Trophoblast cell (in vitro differentiated cells and primary cell): ENCODE measurements around the gene TMEM138.

Experiments used
- DNase-seq, 2 donors: peaks; one replicate each; pipeline ENCODE4 v3.0.0-alpha.2; 2016
- H2AFZ ChIP-seq: 2 replicates; pipeline ENCODE4 v1.6.1; 2013; ENCODE audit warnings: low read length, moderate library complexity, mild to moderate bottlenecking; ENCODE audit not compliant: insufficient read depth, poor library complexity
- H2AK5ac ChIP-seq: 2 replicates; pipeline ENCODE4 v1.6.1; 2013; ENCODE audit warnings: mild to moderate bottlenecking, low read length
- H2BK120ac ChIP-seq: 2 replicates; pipeline ENCODE4 v1.6.1; 2013; ENCODE audit warnings: low read length, mild to moderate bottlenecking, moderate library complexity; ENCODE audit not compliant: insufficient read depth, poor library complexity
- H2BK12ac ChIP-seq: 2 replicates; pipeline ENCODE4 v1.6.1; 2013; ENCODE audit warnings: mild to moderate bottlenecking, low read length, moderate library complexity
- H2BK5ac ChIP-seq: 2 replicates; pipeline ENCODE4 v1.6.1; 2013; ENCODE audit warnings: low read length, low read depth, moderate library complexity, mild to moderate bottlenecking; ENCODE audit not compliant: poor library complexity
- H3K14ac ChIP-seq: 2 replicates; pipeline ENCODE4 v1.6.1; 2013; ENCODE audit warnings: mild to moderate bottlenecking, low read length
- H3K18ac ChIP-seq: 2 replicates; pipeline ENCODE4 v1.6.1; 2013; ENCODE audit warnings: mild to moderate bottlenecking, low read length
- H3K23ac ChIP-seq: 2 replicates; pipeline ENCODE4 v1.6.1; 2013; ENCODE audit warnings: low read length
- H3K27ac ChIP-seq: 2 replicates; pipeline ENCODE4 v1.5.1; 2013; ENCODE audit warnings: low read depth, mild to moderate bottlenecking, inconsistent platforms, low read length, moderate library complexity
- H3K27me3 ChIP-seq: 2 replicates; pipeline ENCODE4 v1.6.1; 2013; ENCODE audit warnings: inconsistent platforms, mild to moderate bottlenecking, low read length, moderate library complexity; ENCODE audit not compliant: insufficient read depth
- H3K36me3 ChIP-seq, 2 experiments: 1 replicate in 1 of 2; 2 replicates in 1 of 2; pipeline ENCODE4 v1.6.1; 2013; ENCODE audit warnings: low read length in 2 of 2, mild to moderate bottlenecking in 2 of 2, moderate library complexity in 1 of 2; ENCODE audit not compliant: insufficient read depth in 2 of 2, control insufficient read depth in 1 of 2
- H3K4ac ChIP-seq: 2 replicates; pipeline ENCODE4 v1.6.1; 2013; ENCODE audit warnings: low read depth, mild to moderate bottlenecking, low read length, moderate library complexity
- H3K4me1 ChIP-seq, 2 experiments: 1 replicate in 1 of 2; 2 replicates in 1 of 2; pipeline ENCODE4 v1.6.1; 2013; ENCODE audit warnings: low read length in 2 of 2, mild to moderate bottlenecking in 2 of 2, moderate library complexity in 1 of 2; ENCODE audit not compliant: insufficient read depth in 2 of 2, control insufficient read depth in 1 of 2
- H3K4me2 ChIP-seq: 2 replicates; pipeline ENCODE4 v1.6.1; 2013; ENCODE audit warnings: inconsistent platforms, mild to moderate bottlenecking, low read length, moderate library complexity
- H3K4me3 ChIP-seq: 2 replicates; pipeline ENCODE4 v1.5.1; 2013; ENCODE audit warnings: mild to moderate bottlenecking, low read depth, low read length, inconsistent platforms
- H3K79me1 ChIP-seq: one replicate; pipeline ENCODE4 v1.6.1; 2013; ENCODE audit warnings: low read length
- H3K79me2 ChIP-seq: 2 replicates; pipeline ENCODE4 v1.6.1; 2013; ENCODE audit warnings: low read length, mild to moderate bottlenecking; ENCODE audit not compliant: control insufficient read depth, insufficient read depth, poor library complexity
- H3K9ac ChIP-seq: 2 replicates; pipeline ENCODE4 v1.6.1; 2013; ENCODE audit warnings: mild to moderate bottlenecking, low read length
- H3K9me3 ChIP-seq: 2 replicates; pipeline ENCODE4 v1.6.1; 2013; ENCODE audit warnings: low read depth, mild to moderate bottlenecking, control low read depth, inconsistent platforms, low read length; ENCODE audit not compliant: insufficient read depth
- H4K12ac ChIP-seq: 2 replicates; pipeline ENCODE4 v1.6.1; 2013; ENCODE audit warnings: low read depth, mild to moderate bottlenecking, low read length, moderate library complexity
- H4K8ac ChIP-seq: 2 replicates; pipeline ENCODE4 v1.6.1; 2013; ENCODE audit warnings: low read depth, mild to moderate bottlenecking, low read length, moderate library complexity
- H4K91ac ChIP-seq: one replicate; pipeline ENCODE4 v1.6.1; 2013; ENCODE audit warnings: low read depth, mild to moderate bottlenecking, low read length, moderate library complexity
- WGBS: extraction: QIAGEN DNeasy Blood & Tissue Kit; methylation state at CpG from one replicate; pipeline ENCODE4 v1.1.7; 2013; ENCODE audit warnings: missing lambda C conversion rate; ENCODE audit not compliant: insufficient read length, insufficient coverage; ENCODE audit errors: extremely low coverage; 5-methylcytosine and 5-hydroxymethylcytosine counted together

Gene TMEM138

GRCh38 chr11:61361237-61361740 lies 885 bp upstream of the TMEM138 start:
- peak overlapping the region; percentile 78 for H3K4ac ChIP-seq
- H4K8ac ChIP-seq, result peak overlapping the region; percentile 100
- no peaks in the 10 kb centered on the region for H3K27me3 ChIP-seq
- peak overlapping the region; percentile 100 for H4K91ac ChIP-seq
- peaks cover 7 to 11% of the 10 kb centered on the region in 2 experiments for H3K4me1 ChIP-seq
- peaks cover 8% of the 10 kb centered on the region for H3K79me1 ChIP-seq
- peak overlapping the region; percentile 95 for H4K12ac ChIP-seq
- H3K23ac ChIP-seq, result no peak overlapping the region
- H2AK5ac ChIP-seq, result peak overlapping the region; percentile 96
- no CpG with 5 or more reads among the region's 22 CpGs for WGBS
- peak overlapping the region; percentile 99 for H2BK5ac ChIP-seq
- H3K4me2 ChIP-seq, result peak overlapping the region; percentile 75
- H2AFZ ChIP-seq, result peak overlapping the region; percentile 99
- H3K9ac ChIP-seq, result peak overlapping the region; percentile 32
- peak overlapping the region; percentile 98 for H2BK120ac ChIP-seq
- peaks cover 15 to 19% of the 10 kb centered on the region in 2 experiments for H3K36me3 ChIP-seq
- peak overlapping the region; percentile 99 for H3K27ac ChIP-seq
- peak overlapping the region; percentile 100 for H3K18ac ChIP-seq
- peak overlapping the region; percentile 81 for H3K4me3 ChIP-seq
- no peaks in the 10 kb centered on the region for H3K9me3 ChIP-seq
- H2BK12ac ChIP-seq, result peak overlapping the region; percentile 58
- H3K14ac ChIP-seq, result peak overlapping the region; percentile 98
- DNase-seq, result peak in 1 of 2 donors; percentile 16
- H3K79me2 ChIP-seq, result peaks cover 12% of the 10 kb centered on the region

GRCh38 chr11:61362542-61362875 lies 335 bp downstream of the TMEM138 start:
- peak overlapping the region; percentile 0 for H3K18ac ChIP-seq
- H2AFZ ChIP-seq, result peak overlapping the region; percentile 99
- peaks cover 23 to 25% of the 10 kb centered on the region in 2 experiments for H3K36me3 ChIP-seq
- H2BK5ac ChIP-seq, result no peak overlapping the region
- peaks cover 8% of the 10 kb centered on the region for H3K79me1 ChIP-seq
- H3K4me1 ChIP-seq, result peaks cover 9 to 11% of the 10 kb centered on the region in 2 experiments
- H3K9me3 ChIP-seq, result no peaks in the 10 kb centered on the region
- H2BK120ac ChIP-seq, result peak overlapping the region; percentile 71
- peak overlapping the region; percentile 67 for H3K4me2 ChIP-seq
- peak overlapping the region; percentile 44 for H4K8ac ChIP-seq
- peak overlapping the region; percentile 83 for H4K12ac ChIP-seq
- peak; percentile 51 to 68 for DNase-seq
- WGBS, result no CpG with 5 or more reads among the region's 12 CpGs
- H3K23ac ChIP-seq, result no peak overlapping the region
- peak overlapping the region; percentile 81 for H2AK5ac ChIP-seq
- no peaks in the 10 kb centered on the region for H3K27me3 ChIP-seq
- H3K14ac ChIP-seq, result peak overlapping the region; percentile 95
- H4K91ac ChIP-seq, result peak overlapping the region; percentile 17
- peak overlapping the region; percentile 69 for H3K9ac ChIP-seq
- H3K4me3 ChIP-seq, result peak overlapping the region; percentile 81
- no peak overlapping the region for H2BK12ac ChIP-seq
- peak overlapping the region; percentile 0 for H3K27ac ChIP-seq
- H3K4ac ChIP-seq, result peak overlapping the region; percentile 65
- peaks cover 12% of the 10 kb centered on the region for H3K79me2 ChIP-seq

- Histone ChIP-seq H3K36me3 (peaks cover 34 to 39% of the 10 kb centered on the region in 2 experiments), H2AK5ac (no peak overlapping the region), H3K18ac (no peak overlapping the region), H3K23ac (no peak overlapping the region), H3K27me3 (no peaks in the 10 kb centered on the region), H3K79me2 (peaks cover 12% of the 10 kb centered on the region), H2AFZ (no peak overlapping the region), H2BK5ac (no peak overlapping the region), H3K27ac (no peak overlapping the region), H2BK120ac (no peak overlapping the region), H4K8ac (no peak overlapping the region), H3K79me1 (peaks cover 8% of the 10 kb centered on the region), H3K9me3 (peaks cover 2% of the 10 kb centered on the region), H4K91ac (no peak overlapping the region), H3K4me1 (peaks cover 9 to 11% of the 10 kb centered on the region in 2 experiments), H4K12ac (no peak overlapping the region), H3K4ac (no peak overlapping the region), H3K4me3 (no peak overlapping the region), H3K14ac (no peak overlapping the region), H2BK12ac (no peak overlapping the region), H3K4me2 (no peak overlapping the region), H3K9ac (no peak overlapping the region)
- WGBS, result no CpG with 5 or more reads among the region's 5 CpGs
- DNase-seq, result no peak
Measured at GRCh38 chr11:61364012-61364675, 2.0 kb downstream of the TMEM138 start.

- Histone ChIP-seq H2AK5ac (no peak overlapping the region), H4K8ac (no peak overlapping the region), H2BK120ac (no peak overlapping the region), H3K4me3 (no peak overlapping the region), H2AFZ (no peak overlapping the region), H2BK12ac (no peak overlapping the region), H3K4ac (no peak overlapping the region), H4K91ac (no peak overlapping the region), H3K4me2 (no peak overlapping the region), H3K9ac (no peak overlapping the region), H3K27me3 (no peaks in the 10 kb centered on the region), H3K36me3 (peaks cover 39 to 48% of the 10 kb centered on the region in 2 experiments), H3K23ac (no peak overlapping the region), H3K14ac (no peak overlapping the region), H3K9me3 (peaks cover 4% of the 10 kb centered on the region), H4K12ac (no peak overlapping the region), H3K18ac (no peak overlapping the region), H3K27ac (no peak overlapping the region), H3K79me2 (peaks cover 3% of the 10 kb centered on the region), H3K4me1 (peaks cover 6 to 7% of the 10 kb centered on the region in 2 experiments), H2BK5ac (no peak overlapping the region), H3K79me1 (no peaks in the 10 kb centered on the region)
- WGBS, result no CpG with 5 or more reads among the region's 6 CpGs
- DNase-seq, result no peak
Measured at GRCh38 chr11:61367406-61367805, 5.2 kb downstream of the TMEM138 start.
